ENCODE data around the gene SETD2. TPM values are rescaled to one million over a fixed set of nuclear protein-coding genes. Genes with fewer than 3 reads are reported as not detected.

Gene SETD2
- total and polyA plus RNA-seq, 7 donors = 12.0 to 72.6 (median 52.3) TPM

DNA sequence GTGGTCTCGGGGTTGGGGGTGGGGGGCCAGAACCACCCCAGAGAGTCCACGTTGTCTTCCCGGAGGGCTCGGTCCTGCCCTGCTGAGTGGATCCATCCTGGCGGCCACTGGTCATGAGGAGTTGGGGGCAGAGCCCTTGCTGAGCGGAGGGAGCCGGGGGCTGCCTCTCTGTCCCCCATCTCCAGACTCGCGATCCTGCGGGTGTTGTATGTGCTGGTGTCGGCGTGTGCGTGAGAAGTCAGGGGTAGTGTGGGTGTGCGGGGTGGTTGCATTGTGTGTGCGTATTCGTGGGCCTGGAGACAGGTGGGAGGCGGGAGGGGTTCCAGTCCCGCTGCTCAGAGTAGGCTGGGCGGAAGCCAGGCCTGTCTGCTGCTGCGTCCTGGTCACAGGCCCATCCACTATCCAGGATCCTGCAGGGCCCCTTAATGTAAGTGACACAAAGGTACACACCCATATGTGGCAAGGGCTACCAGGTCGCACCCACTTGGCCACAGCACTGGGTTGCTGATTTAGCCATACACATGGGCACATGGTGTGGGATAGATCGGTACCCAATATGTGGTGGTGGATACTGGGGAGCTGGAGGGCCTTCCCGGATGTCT lies 153.7 kb downstream of the SETD2 start:
- H3K27me3 ChIP-seq = no peaks in the 10 kb centered on the region
- H3K9me3 ChIP-seq = no peaks in the 10 kb centered on the region
- no peak for TF ChIP-seq POLR2AphosphoS5 (IDR thresholded peaks at IDR 0.05)
- TF ChIP-seq CTCF (IDR thresholded peaks at IDR 0.05) = no peak
- no peak for TF ChIP-seq EP300 (IDR thresholded peaks at IDR 0.05)
- no peak for TF ChIP-seq POLR2A (IDR thresholded peaks at IDR 0.05)
- 81 to 88% methylated on average over 23 of the region's 23 CpGs for WGBS, 2 donors
- H3K36me3 ChIP-seq = peaks cover 0 to 32% (median 0%) of the 10 kb centered on the region in 4 donors
- peak overlapping the region; percentile 86 to 93 (median 90) for H3K27ac ChIP-seq
- intact Hi-C loops (cut with DNase I) = no loop called here
- peak; percentile 76 for DNase-seq
- H3K4me3 ChIP-seq = peak overlapping the region; percentile 55 to 67 (median 57)
- peaks cover 0 to 15% (median 9%) of the 10 kb centered on the region in 4 donors for H3K4me1 ChIP-seq

- intact Hi-C loops (cut with DNase I) = loop anchor here (2.0 to 10.0 kb wide), 3 partner anchors 31 to 155 kb away; partner anchors contain the start of genes NBEAL2 and SETD2
- Histone ChIP-seq H3K4me1 (peaks cover 0 to 15% (median 9%) of the 10 kb centered on the region in 4 donors), H3K27ac (peak overlapping the region; percentile 86 to 93 (median 90)), H3K4me3 (peak overlapping the region; percentile 55 to 67 (median 57)), H3K36me3 (peaks cover 0 to 30% (median under 1%) of the 10 kb centered on the region in 4 donors), H3K27me3 (no peaks in the 10 kb centered on the region), H3K9me3 (no peaks in the 10 kb centered on the region)
- WGBS, 2 donors = 10 to 31% methylated on average over 85 of the region's 85 CpGs
- TF ChIP-seq POLR2A (IDR thresholded peaks at IDR 0.05) (peak; percentile 85 to 87), EP300 (IDR thresholded peaks at IDR 0.05) (no peak), CTCF (IDR thresholded peaks at IDR 0.05) (no peak), POLR2AphosphoS5 (IDR thresholded peaks at IDR 0.05) (peak; percentile 92 to 96 (median 94))
- DNase-seq = peak; percentile 97
Observed at GRCh38 chr3:47009225-47010110, 154.4 kb downstream of the SETD2 start.

GRCh38 chr3:47008851-47009224 lies 155.1 kb downstream of the SETD2 start:
- no peak for DNase-seq
- TF ChIP-seq CTCF (IDR thresholded peaks at IDR 0.05) = no peak
- no peak for TF ChIP-seq POLR2AphosphoS5 (IDR thresholded peaks at IDR 0.05)
- no peak for TF ChIP-seq POLR2A (IDR thresholded peaks at IDR 0.05)
- TF ChIP-seq EP300 (IDR thresholded peaks at IDR 0.05) = no peak
- intact Hi-C loops (cut with DNase I) = loop anchor here (2.0 to 10.0 kb wide), 3 partner anchors 30 to 156 kb away; partner anchors contain the start of genes NBEAL2 and SETD2
- no peaks in the 10 kb centered on the region for H3K27me3 ChIP-seq
- H3K4me1 ChIP-seq = peaks cover 0 to 15% (median 9%) of the 10 kb centered on the region in 4 donors
- peaks cover 0 to 33% (median 4%) of the 10 kb centered on the region in 4 donors for H3K36me3 ChIP-seq
- 45 to 50% methylated on average over 23 of the region's 23 CpGs for WGBS, 2 donors
- peak overlapping the region; percentile 55 to 67 (median 57) for H3K4me3 ChIP-seq
- H3K9me3 ChIP-seq = no peaks in the 10 kb centered on the region
- H3K27ac ChIP-seq = peak overlapping the region; percentile 86 to 93 (median 90)

DNA sequence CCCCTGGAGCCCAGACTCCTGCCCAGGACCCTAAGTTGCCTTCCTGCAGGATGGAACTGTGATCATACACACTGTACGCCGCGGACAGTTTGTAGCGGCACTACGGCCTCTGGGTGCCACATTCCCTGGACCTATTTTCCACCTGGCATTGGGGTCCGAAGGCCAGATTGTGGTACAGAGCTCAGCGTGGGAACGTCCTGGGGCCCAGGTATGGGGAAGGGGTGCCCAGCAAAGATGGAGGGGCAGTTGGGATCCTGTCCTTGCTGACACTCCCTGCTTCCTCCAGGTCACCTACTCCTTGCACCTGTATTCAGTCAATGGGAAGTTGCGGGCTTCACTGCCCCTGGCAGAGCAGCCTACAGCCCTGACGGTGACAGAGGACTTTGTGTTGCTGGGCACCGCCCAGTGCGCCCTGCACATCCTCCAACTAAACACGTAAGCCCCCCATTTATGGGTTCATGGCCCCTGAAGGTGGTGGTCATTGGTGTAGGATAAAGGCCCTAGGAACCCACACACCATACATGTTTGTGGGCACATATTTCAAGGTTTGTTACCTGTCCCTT lies 155.6 kb downstream of the SETD2 start:
- Histone ChIP-seq H3K27me3 (no peaks in the 10 kb centered on the region), H3K27ac (peak overlapping the region in 3 of 4 donors; percentile 86 to 93 (median 89)), H3K36me3 (peaks cover 0 to 32% (median 5%) of the 10 kb centered on the region in 4 donors), H3K4me3 (no peak overlapping the region), H3K4me1 (peaks cover 0 to 15% (median 9%) of the 10 kb centered on the region in 4 donors), H3K9me3 (no peaks in the 10 kb centered on the region)
- DNase-seq = peak; percentile 65
- intact Hi-C loops (cut with DNase I) = loop anchor here (2.0 to 10.0 kb wide), 3 partner anchors 30 to 156 kb away; partner anchors contain the start of genes NBEAL2 and SETD2
- no peak for TF ChIP-seq POLR2AphosphoS5 (IDR thresholded peaks at IDR 0.05)
- 94 to 95% methylated on average over 13 of the region's 13 CpGs for WGBS, 2 donors

Data from sigmoid colon (tissue), 7 donors.